ENCODE measurements around the gene ETF1.
A peak's percentile ranks its signal among the peaks of the same experiment; 100 is the strongest.

Gene ETF1

GRCh38 chr5:138528208-138528607 lies 14.8 kb downstream of the ETF1 start:
- DNase-seq = no peak

- no peak for DNase-seq
Observed at GRCh38 chr5:138527170-138527569, 15.9 kb downstream of the ETF1 start.

GRCh38 chr5:138523406-138523805 lies 19.6 kb downstream of the ETF1 start:
- no peak for DNase-seq

GRCh38 chr5:138520971-138521370 lies 22.1 kb downstream of the ETF1 start:
- no peak for DNase-seq

GRCh38 chr5:138517437-138517836 lies 25.6 kb downstream of the ETF1 start:
- DNase-seq = no peak

GRCh38 chr5:138515556-138516245 lies 27.3 kb downstream of the ETF1 start:
- DNase-seq = no peak

GRCh38 chr5:138514021-138514420 lies 29.0 kb downstream of the ETF1 start:
- DNase-seq = no peak

- no peak for DNase-seq
Observed at GRCh38 chr5:138508958-138509357, 34.1 kb downstream of the ETF1 start.

GRCh38 chr5:138507485-138507884 lies 35.6 kb downstream of the ETF1 start:
- peak; percentile 32 for DNase-seq

GRCh38 chr5:138506370-138507306 lies 36.4 kb downstream of the ETF1 start:
- no peak for DNase-seq

- no peak for DNase-seq
Observed at GRCh38 chr5:138504799-138505198, 38.2 kb downstream of the ETF1 start.

GRCh38 chr5:138503487-138504270 lies 39.4 kb downstream of the ETF1 start:
- DNase-seq = peak; percentile 58

- no peak for DNase-seq
Observed at GRCh38 chr5:138502521-138502920, 40.5 kb downstream of the ETF1 start.

- no peak for DNase-seq
Observed at GRCh38 chr5:138502121-138502520, 40.9 kb downstream of the ETF1 start.

GRCh38 chr5:138498376-138498775 lies 44.7 kb downstream of the ETF1 start:
- no peak for DNase-seq

- no peak for DNase-seq
Observed at GRCh38 chr5:138495351-138495750, 47.7 kb downstream of the ETF1 start.

GRCh38 chr5:138492560-138493045 lies 50.4 kb downstream of the ETF1 start:
- DNase-seq = no peak

GRCh38 chr5:138491669-138492559 lies 51.1 kb downstream of the ETF1 start:
- peak; percentile 89 for DNase-seq

GRCh38 chr5:138491284-138491648 lies 51.8 kb downstream of the ETF1 start:
- DNase-seq = no peak

- DNase-seq = no peak
Observed at GRCh38 chr5:138490648-138491283, 52.3 kb downstream of the ETF1 start.

- DNase-seq = no peak
Observed at GRCh38 chr5:138489683-138490061, 53.4 kb downstream of the ETF1 start.

GRCh38 chr5:138488481-138488945 lies 54.5 kb downstream of the ETF1 start:
- peak; percentile 47 for DNase-seq
